ENCODE measurements around the gene GPBP1.
"Not testable (repeated sequence)": the region's sequence is repeated elsewhere in the genome, so short reads cannot be mapped to it uniquely, and the experiment has no call there.

The GPBP1 gene

GRCh38 chr5:57177479-57178156 lies 3.8 kb downstream of the GPBP1 start:
- peaks cover 5% of the 10 kb centered on the region in 2 experiments for H3K36me3 ChIP-seq (ENCODE audit: control insufficient read depth in 1 of 2, insufficient read depth in 2 of 2, low read length in 2 of 2)
- no peak overlapping the region for H3K4me3 ChIP-seq (ENCODE audit: low read depth, low read length)
- H3K18ac ChIP-seq (ENCODE audit: low read length): no peak overlapping the region
- no peak overlapping the region for H2BK5ac ChIP-seq (ENCODE audit: low read depth, low read length, poor library complexity)
- peaks cover 17% of the 10 kb centered on the region for H3K79me1 ChIP-seq (ENCODE audit: low read length)
- H3K4me1 ChIP-seq (ENCODE audit: control insufficient read depth in 1 of 2, insufficient read depth in 2 of 2, low read length in 2 of 2): peaks cover 3 to 9% of the 10 kb centered on the region in 2 experiments
- H3K4me2 ChIP-seq (ENCODE audit: low read length): peak overlapping the region; percentile 42
- no peak overlapping the region for H2BK120ac ChIP-seq (ENCODE audit: insufficient read depth, low read length, poor library complexity)
- H4K91ac ChIP-seq (ENCODE audit: low read depth, low read length): no peak overlapping the region
- H3K23ac ChIP-seq (ENCODE audit: low read length): no peak overlapping the region
- no peak overlapping the region for H2BK12ac ChIP-seq (ENCODE audit: low read length)
- H3K4ac ChIP-seq (ENCODE audit: low read depth, low read length): peak overlapping the region; percentile 97
- DNase-seq: no peak
- H3K27ac ChIP-seq (ENCODE audit: low read depth, low read length): no peak overlapping the region
- WGBS (ENCODE audit: extremely low coverage, insufficient coverage, insufficient read length): no CpG with 5 or more reads among the region's 14 CpGs
- H4K8ac ChIP-seq (ENCODE audit: low read depth, low read length): no peak overlapping the region
- no peak overlapping the region for H2AFZ ChIP-seq (ENCODE audit: insufficient read depth, low read length, poor library complexity)
- no peaks in the 10 kb centered on the region for H3K27me3 ChIP-seq (ENCODE audit: insufficient read depth, low read length)
- peaks cover 48% of the 10 kb centered on the region for H3K79me2 ChIP-seq (ENCODE audit: control insufficient read depth, insufficient read depth, low read length, poor library complexity)
- no peak overlapping the region for H4K12ac ChIP-seq (ENCODE audit: low read depth, low read length)
- H3K9me3 ChIP-seq (ENCODE audit: insufficient read depth, low read depth, low read length): no peaks in the 10 kb centered on the region
- no peak overlapping the region for H2AK5ac ChIP-seq (ENCODE audit: low read length)
- H3K14ac ChIP-seq (ENCODE audit: low read length): no peak overlapping the region
- H3K9ac ChIP-seq (ENCODE audit: low read length): no peak overlapping the region

- H3K4me1 ChIP-seq (ENCODE audit: control insufficient read depth in 1 of 2, insufficient read depth in 2 of 2, low read length in 2 of 2); H4K91ac ChIP-seq (ENCODE audit: low read depth, low read length); H3K18ac ChIP-seq (ENCODE audit: low read length); H3K14ac ChIP-seq (ENCODE audit: low read length); H4K12ac ChIP-seq (ENCODE audit: low read depth, low read length); H3K23ac ChIP-seq (ENCODE audit: low read length); H3K27ac ChIP-seq (ENCODE audit: low read depth, low read length); H3K4me3 ChIP-seq (ENCODE audit: low read depth, low read length); H3K27me3 ChIP-seq (ENCODE audit: insufficient read depth, low read length); H2AFZ ChIP-seq (ENCODE audit: insufficient read depth, low read length, poor library complexity); H2BK120ac ChIP-seq (ENCODE audit: insufficient read depth, low read length, poor library complexity); H2AK5ac ChIP-seq (ENCODE audit: low read length); H2BK5ac ChIP-seq (ENCODE audit: low read depth, low read length, poor library complexity); H2BK12ac ChIP-seq (ENCODE audit: low read length); H3K9me3 ChIP-seq (ENCODE audit: insufficient read depth, low read depth, low read length); H3K9ac ChIP-seq (ENCODE audit: low read length); H3K36me3 ChIP-seq (ENCODE audit: control insufficient read depth in 1 of 2, insufficient read depth in 2 of 2, low read length in 2 of 2); H4K8ac ChIP-seq (ENCODE audit: low read depth, low read length); DNase-seq: not testable (repeated sequence)
- H3K79me2 ChIP-seq (ENCODE audit: control insufficient read depth, insufficient read depth, low read length, poor library complexity): peaks cover 49% of the 10 kb centered on the region
- peaks cover 14% of the 10 kb centered on the region for H3K79me1 ChIP-seq (ENCODE audit: low read length)
- peak overlapping the region; percentile 30 for H3K4me2 ChIP-seq (ENCODE audit: low read length)
- WGBS (ENCODE audit: extremely low coverage, insufficient coverage, insufficient read length): no CpG with 5 or more reads among the region's 12 CpGs
- H3K4ac ChIP-seq (ENCODE audit: low read depth, low read length): peak overlapping the region; percentile 71
These were observed 4.4 kb downstream of the GPBP1 start for GRCh38 chr5:57178238-57178637.

- Histone ChIP-seq H3K36me3 (ENCODE audit: control insufficient read depth in 1 of 2, insufficient read depth in 2 of 2, low read length in 2 of 2) (peaks cover 12 to 17% of the 10 kb centered on the region in 2 experiments), H3K27ac (ENCODE audit: low read depth, low read length) (no peak overlapping the region), H2BK12ac (ENCODE audit: low read length) (no peak overlapping the region), H3K9ac (ENCODE audit: low read length) (no peak overlapping the region), H3K14ac (ENCODE audit: low read length) (no peak overlapping the region), H2AFZ (ENCODE audit: insufficient read depth, low read length, poor library complexity) (no peak overlapping the region), H3K4me3 (ENCODE audit: low read depth, low read length) (no peak overlapping the region), H2AK5ac (ENCODE audit: low read length) (no peak overlapping the region), H3K9me3 (ENCODE audit: insufficient read depth, low read depth, low read length) (no peaks in the 10 kb centered on the region), H3K4me2 (ENCODE audit: low read length) (peak overlapping the region; percentile 13), H3K18ac (ENCODE audit: low read length) (no peak overlapping the region), H3K79me1 (ENCODE audit: low read length) (peaks cover 3% of the 10 kb centered on the region), H3K4me1 (ENCODE audit: control insufficient read depth in 1 of 2, insufficient read depth in 2 of 2, low read length in 2 of 2) (peaks cover 3 to 9% of the 10 kb centered on the region in 2 experiments), H2BK5ac (ENCODE audit: low read depth, low read length, poor library complexity) (no peak overlapping the region), H4K12ac (ENCODE audit: low read depth, low read length) (no peak overlapping the region), H4K8ac (ENCODE audit: low read depth, low read length) (no peak overlapping the region), H3K4ac (ENCODE audit: low read depth, low read length) (peak overlapping the region; percentile 98), H3K79me2 (ENCODE audit: control insufficient read depth, insufficient read depth, low read length, poor library complexity) (peaks cover 47% of the 10 kb centered on the region), H3K27me3 (ENCODE audit: insufficient read depth, low read length) (no peaks in the 10 kb centered on the region), H3K23ac (ENCODE audit: low read length) (no peak overlapping the region), H4K91ac (ENCODE audit: low read depth, low read length) (no peak overlapping the region), H2BK120ac (ENCODE audit: insufficient read depth, low read length, poor library complexity) (no peak overlapping the region)
- WGBS (ENCODE audit: extremely low coverage, insufficient coverage, insufficient read length): no CpG with 5 or more reads among the region's 12 CpGs
- no peak for DNase-seq
These were observed 5.7 kb downstream of the GPBP1 start for GRCh38 chr5:57179262-57180200.

GRCh38 chr5:57181154-57181553 lies 7.3 kb downstream of the GPBP1 start:
- H3K14ac ChIP-seq (ENCODE audit: low read length): no peak overlapping the region
- no peak overlapping the region for H3K18ac ChIP-seq (ENCODE audit: low read length)
- H4K91ac ChIP-seq (ENCODE audit: low read depth, low read length): no peak overlapping the region
- no peaks in the 10 kb centered on the region for H3K79me1 ChIP-seq (ENCODE audit: low read length)
- no peak overlapping the region for H2AFZ ChIP-seq (ENCODE audit: insufficient read depth, low read length, poor library complexity)
- WGBS (ENCODE audit: extremely low coverage, insufficient coverage, insufficient read length): no CpG with 5 or more reads among the region's 10 CpGs
- H3K4me3 ChIP-seq (ENCODE audit: low read depth, low read length): no peak overlapping the region
- no peaks in the 10 kb centered on the region for H3K27me3 ChIP-seq (ENCODE audit: insufficient read depth, low read length)
- no peak overlapping the region for H3K4me2 ChIP-seq (ENCODE audit: low read length)
- no peak overlapping the region for H3K23ac ChIP-seq (ENCODE audit: low read length)
- peaks cover 12 to 17% of the 10 kb centered on the region in 2 experiments for H3K36me3 ChIP-seq (ENCODE audit: control insufficient read depth in 1 of 2, insufficient read depth in 2 of 2, low read length in 2 of 2)
- no peak overlapping the region for H2AK5ac ChIP-seq (ENCODE audit: low read length)
- peaks cover 53% of the 10 kb centered on the region for H3K79me2 ChIP-seq (ENCODE audit: control insufficient read depth, insufficient read depth, low read length, poor library complexity)
- no peak overlapping the region for H2BK5ac ChIP-seq (ENCODE audit: low read depth, low read length, poor library complexity)
- peak overlapping the region; percentile 46 for H3K4ac ChIP-seq (ENCODE audit: low read depth, low read length)
- H3K9ac ChIP-seq (ENCODE audit: low read length): no peak overlapping the region
- peaks cover 3 to 9% of the 10 kb centered on the region in 2 experiments for H3K4me1 ChIP-seq (ENCODE audit: control insufficient read depth in 1 of 2, insufficient read depth in 2 of 2, low read length in 2 of 2)
- no peaks in the 10 kb centered on the region for H3K9me3 ChIP-seq (ENCODE audit: insufficient read depth, low read depth, low read length)
- H4K8ac ChIP-seq (ENCODE audit: low read depth, low read length): no peak overlapping the region
- no peak overlapping the region for H4K12ac ChIP-seq (ENCODE audit: low read depth, low read length)
- H2BK120ac ChIP-seq (ENCODE audit: insufficient read depth, low read length, poor library complexity): no peak overlapping the region
- H3K27ac ChIP-seq (ENCODE audit: low read depth, low read length): no peak overlapping the region
- no peak overlapping the region for H2BK12ac ChIP-seq (ENCODE audit: low read length)
- no peak for DNase-seq
